Measurements from ENCODE around the gene RGS19. TPM values are rescaled to one million over a fixed set of nuclear protein-coding genes. Genes with fewer than 3 reads are reported as not detected.
A peak's percentile ranks its signal among the peaks of the same experiment; 100 is the strongest.

RGS19 gene
- total RNA-seq, 1 donor from 2014 or later: 57.5 TPM

- no peak overlapping the region for H3K27ac ChIP-seq
- ATAC-seq (no peak), DNase-seq (no peak)
- no peaks in the 10 kb centered on the region for H3K27me3 ChIP-seq (ENCODE audit: low read depth)
- no peak overlapping the region for H3K4me3 ChIP-seq
- H3K9me3 ChIP-seq: no peaks in the 10 kb centered on the region
- intact Hi-C loops (cut with DNase I): no loop called here
- no peaks in the 10 kb centered on the region for H3K36me3 ChIP-seq
- no peaks in the 10 kb centered on the region for H3K4me1 ChIP-seq
- no peak for TF ChIP-seq CTCF (IDR thresholded peaks at IDR 0.05)
Measured at GRCh38 chr20:64113444-64113775, 34.1 kb upstream of the RGS19 start.

- intact Hi-C loops (cut with DNase I): no loop called here
- ATAC-seq: no peak
Measured at GRCh38 chr20:64112691-64113443, 33.5 kb upstream of the RGS19 start.

GRCh38 chr20:64111841-64112641 lies 32.7 kb upstream of the RGS19 start:
- no peak for TF ChIP-seq CTCF (IDR thresholded peaks at IDR 0.05)
- Histone ChIP-seq H3K4me3 (no peak overlapping the region), H3K27me3 (ENCODE audit: low read depth) (no peaks in the 10 kb centered on the region), H3K9me3 (no peaks in the 10 kb centered on the region), H3K27ac (no peak overlapping the region), H3K4me1 (no peaks in the 10 kb centered on the region), H3K36me3 (no peaks in the 10 kb centered on the region)
- peak; percentile 37 for DNase-seq
- intact Hi-C loops (cut with DNase I): no loop called here
- ATAC-seq: no peak

More at GRCh38 chr20:64112691-64113443, 33.5 kb upstream of the RGS19 start:
- H3K4me3 ChIP-seq: no peak overlapping the region
- H3K27ac ChIP-seq: no peak overlapping the region
- H3K4me1 ChIP-seq: no peaks in the 10 kb centered on the region
- TF ChIP-seq CTCF (IDR thresholded peaks at IDR 0.05): no peak
- H3K27me3 ChIP-seq (ENCODE audit: low read depth): no peaks in the 10 kb centered on the region
- H3K9me3 ChIP-seq: no peaks in the 10 kb centered on the region
- no peaks in the 10 kb centered on the region for H3K36me3 ChIP-seq
- DNase-seq: peak; percentile 23

- ATAC-seq: no peak
- Histone ChIP-seq H3K9me3 (no peaks in the 10 kb centered on the region), H3K27me3 (ENCODE audit: low read depth) (no peaks in the 10 kb centered on the region), H3K27ac (no peak overlapping the region), H3K4me1 (no peaks in the 10 kb centered on the region), H3K36me3 (no peaks in the 10 kb centered on the region), H3K4me3 (no peak overlapping the region)
- no peak for TF ChIP-seq CTCF (IDR thresholded peaks at IDR 0.05)
- intact Hi-C loops (cut with DNase I): no loop called here
- peak; percentile 30 for DNase-seq
Measured at GRCh38 chr20:64110411-64111068, 31.2 kb upstream of the RGS19 start.

- ATAC-seq: no peak
- peak; percentile 20 for DNase-seq
- intact Hi-C loops (cut with DNase I): no loop called here
- Histone ChIP-seq H3K36me3 (no peaks in the 10 kb centered on the region), H3K9me3 (no peaks in the 10 kb centered on the region), H3K27ac (no peak overlapping the region), H3K27me3 (ENCODE audit: low read depth) (no peaks in the 10 kb centered on the region), H3K4me1 (no peaks in the 10 kb centered on the region), H3K4me3 (no peak overlapping the region)
- TF ChIP-seq CTCF (IDR thresholded peaks at IDR 0.05): no peak
Measured at GRCh38 chr20:64109831-64110391, 30.6 kb upstream of the RGS19 start.

Data from lower lobe of right lung (tissue), 2 donors.